ENCODE data around the gene XG. TPM values are rescaled to one million over a fixed set of nuclear protein-coding genes. Genes with fewer than 3 reads are reported as not detected.
"Not testable (repeated sequence)": the region's sequence is repeated elsewhere in the genome, so short reads cannot be mapped to it uniquely, and the experiment has no call there.

The XG gene
- total RNA-seq, 2 experiments from 2014 or later: not detected

- Mint-ChIP-seq H3K9me3 (no peaks in the 10 kb centered on the region), H3K27me3 (no peaks in the 10 kb centered on the region), H3K4me3 (no peak overlapping the region), H3K4me1 (peaks cover 10% of the 10 kb centered on the region), H3K36me3 (no peaks in the 10 kb centered on the region), H3K27ac (no peak overlapping the region)
- DNase-seq: peak; percentile 4
Observed at GRCh38 chrX:2756548-2756947, 4.7 kb downstream of the XG start.

GRCh38 chrX:2761246-2761645 lies 9.4 kb downstream of the XG start:
- H3K4me1 Mint-ChIP-seq: peaks cover 15% of the 10 kb centered on the region
- no peaks in the 10 kb centered on the region for H3K9me3 Mint-ChIP-seq
- no peak for DNase-seq
- H3K4me3 Mint-ChIP-seq: no peak overlapping the region
- H3K27ac Mint-ChIP-seq: no peak overlapping the region
- H3K27me3 Mint-ChIP-seq: no peaks in the 10 kb centered on the region
- no peaks in the 10 kb centered on the region for H3K36me3 Mint-ChIP-seq

- H3K27ac Mint-ChIP-seq, DNase-seq, H3K4me1 Mint-ChIP-seq, H3K27me3 Mint-ChIP-seq, H3K4me3 Mint-ChIP-seq, H3K9me3 Mint-ChIP-seq, H3K36me3 Mint-ChIP-seq: not testable (repeated sequence)
Observed at GRCh38 chrX:2762671-2763070, 10.8 kb downstream of the XG start.

GRCh38 chrX:2764766-2765548 lies 13.1 kb downstream of the XG start:
- H3K27me3 Mint-ChIP-seq, DNase-seq, H3K36me3 Mint-ChIP-seq, H3K4me3 Mint-ChIP-seq, H3K9me3 Mint-ChIP-seq, H3K27ac Mint-ChIP-seq, H3K4me1 Mint-ChIP-seq: not testable (repeated sequence)

- H3K4me1 Mint-ChIP-seq: peaks cover 5% of the 10 kb centered on the region
- no peak overlapping the region for H3K27ac Mint-ChIP-seq
- no peak for DNase-seq
- H3K27me3 Mint-ChIP-seq: peaks cover 4% of the 10 kb centered on the region
- no peaks in the 10 kb centered on the region for H3K9me3 Mint-ChIP-seq
- no peaks in the 10 kb centered on the region for H3K36me3 Mint-ChIP-seq
- H3K4me3 Mint-ChIP-seq: no peak overlapping the region
Observed at GRCh38 chrX:2765549-2765830, 13.7 kb downstream of the XG start.

GRCh38 chrX:2766906-2767305 lies 15.1 kb downstream of the XG start:
- H3K9me3 Mint-ChIP-seq: no peaks in the 10 kb centered on the region
- H3K4me3 Mint-ChIP-seq: no peak overlapping the region
- H3K27me3 Mint-ChIP-seq: peaks cover 4% of the 10 kb centered on the region
- DNase-seq: no peak
- no peaks in the 10 kb centered on the region for H3K36me3 Mint-ChIP-seq
- peaks cover 5% of the 10 kb centered on the region for H3K4me1 Mint-ChIP-seq
- no peak overlapping the region for H3K27ac Mint-ChIP-seq

- no peaks in the 10 kb centered on the region for H3K36me3 Mint-ChIP-seq
- H3K9me3 Mint-ChIP-seq: no peaks in the 10 kb centered on the region
- H3K27me3 Mint-ChIP-seq: peaks cover 4% of the 10 kb centered on the region
- H3K27ac Mint-ChIP-seq: no peak overlapping the region
- H3K4me3 Mint-ChIP-seq: no peak overlapping the region
- H3K4me1 Mint-ChIP-seq: peaks cover 5% of the 10 kb centered on the region
- DNase-seq: no peak
Observed at GRCh38 chrX:2767631-2768455, 16.0 kb downstream of the XG start.

- H3K4me1 Mint-ChIP-seq: peaks cover 5% of the 10 kb centered on the region
- no peak for DNase-seq
- H3K36me3 Mint-ChIP-seq: no peaks in the 10 kb centered on the region
- peaks cover 11% of the 10 kb centered on the region for H3K27me3 Mint-ChIP-seq
- peaks cover 4% of the 10 kb centered on the region for H3K9me3 Mint-ChIP-seq
- no peak overlapping the region for H3K4me3 Mint-ChIP-seq
- H3K27ac Mint-ChIP-seq: no peak overlapping the region
Observed at GRCh38 chrX:2769615-2770014, 17.8 kb downstream of the XG start.

- not testable (repeated sequence) for DNase-seq, H3K4me1 Mint-ChIP-seq, H3K9me3 Mint-ChIP-seq, H3K4me3 Mint-ChIP-seq, H3K36me3 Mint-ChIP-seq, H3K27ac Mint-ChIP-seq
- peaks cover 11% of the 10 kb centered on the region for H3K27me3 Mint-ChIP-seq
Observed at GRCh38 chrX:2773166-2774055, 21.6 kb downstream of the XG start.

GRCh38 chrX:2774057-2774456 lies 22.2 kb downstream of the XG start:
- no peak for DNase-seq
- peaks cover 11% of the 10 kb centered on the region for H3K27me3 Mint-ChIP-seq
- H3K4me1 Mint-ChIP-seq: no peaks in the 10 kb centered on the region
- H3K4me3 Mint-ChIP-seq: no peak overlapping the region
- H3K27ac Mint-ChIP-seq: no peak overlapping the region
- H3K36me3 Mint-ChIP-seq: no peaks in the 10 kb centered on the region
- H3K9me3 Mint-ChIP-seq: peaks cover 10% of the 10 kb centered on the region

GRCh38 chrX:2774776-2775175 lies 22.9 kb downstream of the XG start:
- Mint-ChIP-seq H3K27ac (no peak overlapping the region), H3K27me3 (peaks cover 11% of the 10 kb centered on the region), H3K9me3 (peaks cover 10% of the 10 kb centered on the region), H3K4me1 (no peaks in the 10 kb centered on the region), H3K36me3 (no peaks in the 10 kb centered on the region), H3K4me3 (no peak overlapping the region)
- DNase-seq: no peak

GRCh38 chrX:2780472-2781225 lies 28.8 kb downstream of the XG start:
- not testable (repeated sequence) for H3K4me1 Mint-ChIP-seq, H3K27me3 Mint-ChIP-seq, H3K9me3 Mint-ChIP-seq, H3K36me3 Mint-ChIP-seq, DNase-seq, H3K27ac Mint-ChIP-seq, H3K4me3 Mint-ChIP-seq

GRCh38 chrX:2781226-2781571 lies 29.4 kb downstream of the XG start:
- Mint-ChIP-seq H3K27me3 (no peaks in the 10 kb centered on the region), H3K4me3 (no peak overlapping the region), H3K9me3 (no peaks in the 10 kb centered on the region), H3K4me1 (peaks cover 6% of the 10 kb centered on the region), H3K27ac (no peak overlapping the region), H3K36me3 (no peaks in the 10 kb centered on the region)
- no peak for DNase-seq

GRCh38 chrX:2781698-2782097 lies 29.9 kb downstream of the XG start:
- H3K36me3 Mint-ChIP-seq: no peaks in the 10 kb centered on the region
- no peak overlapping the region for H3K27ac Mint-ChIP-seq
- no peaks in the 10 kb centered on the region for H3K9me3 Mint-ChIP-seq
- DNase-seq: no peak
- no peak overlapping the region for H3K4me3 Mint-ChIP-seq
- peaks cover 6% of the 10 kb centered on the region for H3K4me1 Mint-ChIP-seq
- no peaks in the 10 kb centered on the region for H3K27me3 Mint-ChIP-seq

- no peak overlapping the region for H3K4me3 Mint-ChIP-seq
- H3K4me1 Mint-ChIP-seq: peaks cover 6% of the 10 kb centered on the region
- no peaks in the 10 kb centered on the region for H3K36me3 Mint-ChIP-seq
- no peaks in the 10 kb centered on the region for H3K27me3 Mint-ChIP-seq
- DNase-seq: no peak
- H3K27ac Mint-ChIP-seq: no peak overlapping the region
- no peaks in the 10 kb centered on the region for H3K9me3 Mint-ChIP-seq
Observed at GRCh38 chrX:2782171-2782570, 30.3 kb downstream of the XG start.
